Erythroblast (primary cell): ENCODE results near the gene ABCC6.
"Not testable (repeated sequence)": the region's sequence is repeated elsewhere in the genome, so short reads cannot be mapped to it uniquely, and the experiment has no call there.

Experiments
- DNase-seq, 2 experiments: peaks; one replicate each; lab custom pipeline; 2025; lab: John Stamatoyannopoulos, UW

Gene ABCC6

DNA sequence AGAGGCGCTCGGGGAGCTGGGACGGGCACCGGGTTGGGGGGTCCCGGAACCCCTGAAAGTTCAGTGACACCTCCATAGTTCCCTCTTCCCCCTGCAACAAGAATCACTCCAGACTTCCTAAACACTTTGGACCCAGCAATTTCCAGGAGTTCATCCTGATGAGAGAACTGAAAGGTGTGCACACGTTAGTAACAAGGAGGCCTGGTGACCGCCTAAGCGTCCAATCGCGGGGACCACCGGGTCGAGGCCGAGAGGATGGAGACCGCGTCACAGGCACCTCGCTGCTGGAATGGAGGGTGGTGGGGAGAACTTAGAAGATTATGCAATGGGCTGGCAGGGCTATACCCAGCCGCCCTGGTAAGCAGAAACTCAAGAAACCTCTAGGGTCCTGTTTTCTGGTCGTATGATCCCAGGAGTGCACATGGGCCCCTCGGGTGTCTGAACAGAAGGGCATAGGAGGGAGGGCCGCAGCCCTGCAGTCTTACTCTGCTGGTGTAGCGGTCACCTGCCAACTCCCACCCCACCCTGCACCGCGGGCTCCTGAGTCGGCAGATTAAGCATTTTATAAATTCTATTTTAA, 458 bp upstream of the ABCC6 start:
- DNase-seq: not testable (repeated sequence)

DNA sequence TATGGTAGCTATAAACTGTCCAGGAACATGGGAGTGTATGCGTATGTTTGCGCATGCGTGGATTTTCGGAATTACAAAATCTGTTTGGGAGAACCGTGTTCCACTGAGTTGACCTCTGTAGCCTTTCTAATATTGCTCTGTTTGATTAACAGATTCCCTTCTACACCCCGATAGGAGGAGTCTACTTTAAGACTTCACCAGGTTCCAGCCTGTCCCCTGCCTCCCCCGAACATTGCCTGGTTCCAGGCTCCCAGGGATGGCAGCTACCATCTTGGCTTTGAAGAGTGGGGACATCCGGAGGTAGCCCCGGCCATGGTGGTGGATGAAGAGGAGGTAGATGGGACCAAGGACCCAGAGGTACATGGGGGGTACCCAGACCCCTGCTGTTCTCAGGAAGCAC, 1.9 kb downstream of the ABCC6 start:
- DNase-seq: not testable (repeated sequence)

DNA sequence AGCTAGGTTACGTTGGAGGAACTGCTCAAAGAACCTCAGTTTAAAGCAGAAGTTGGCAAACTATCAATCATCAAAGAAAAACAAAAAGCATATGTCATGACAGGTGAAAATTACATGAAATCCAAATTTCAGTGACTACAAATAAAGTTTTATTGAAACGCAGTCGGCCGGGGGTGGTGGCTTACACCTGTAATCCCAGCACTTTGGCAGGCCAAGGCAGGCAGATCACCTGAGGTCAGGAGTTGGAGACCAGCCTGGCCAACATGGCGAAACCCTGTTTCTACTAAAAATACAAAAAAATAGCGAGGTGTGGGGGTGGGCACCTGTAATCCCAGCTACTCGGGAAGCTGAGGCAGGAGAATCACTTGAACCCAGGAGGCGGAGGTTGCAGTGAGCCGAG, 2.8 kb downstream of the ABCC6 start:
- not testable (repeated sequence) for DNase-seq

- DNase-seq: not testable (repeated sequence)
Observed at GRCh38 chr16:16218787-16219186, 4.5 kb downstream of the ABCC6 start.

GRCh38 chr16:16218349-16218748, 4.9 kb downstream of the ABCC6 start:
- DNase-seq: not testable (repeated sequence)

DNA sequence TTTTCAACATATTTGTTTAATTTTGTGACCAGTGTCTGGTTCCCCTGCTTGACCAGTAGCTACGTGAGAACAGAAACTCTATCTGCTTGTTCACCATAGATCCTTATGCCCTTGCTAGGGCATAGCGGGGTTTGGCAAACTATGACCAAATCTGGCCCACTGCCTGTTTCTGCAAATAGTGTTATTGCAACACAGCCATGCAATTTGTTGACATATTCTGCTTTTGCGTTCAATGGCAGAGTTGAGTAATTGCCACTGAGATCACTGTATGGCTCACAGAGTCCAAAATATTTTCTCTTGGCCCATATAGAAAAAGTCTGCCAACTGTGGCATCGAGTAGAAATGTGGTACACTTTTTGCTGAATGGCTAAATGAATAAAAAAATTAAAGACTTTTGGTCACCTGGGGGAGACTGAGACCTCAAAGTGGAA, 9.4 kb downstream of the ABCC6 start:
- not testable (repeated sequence) for DNase-seq

- not testable (repeated sequence) for DNase-seq
Observed at GRCh38 chr16:16211404-16211803, 11.9 kb downstream of the ABCC6 start.

- not testable (repeated sequence) for DNase-seq
Observed at GRCh38 chr16:16208461-16208860, 14.8 kb downstream of the ABCC6 start.

DNA sequence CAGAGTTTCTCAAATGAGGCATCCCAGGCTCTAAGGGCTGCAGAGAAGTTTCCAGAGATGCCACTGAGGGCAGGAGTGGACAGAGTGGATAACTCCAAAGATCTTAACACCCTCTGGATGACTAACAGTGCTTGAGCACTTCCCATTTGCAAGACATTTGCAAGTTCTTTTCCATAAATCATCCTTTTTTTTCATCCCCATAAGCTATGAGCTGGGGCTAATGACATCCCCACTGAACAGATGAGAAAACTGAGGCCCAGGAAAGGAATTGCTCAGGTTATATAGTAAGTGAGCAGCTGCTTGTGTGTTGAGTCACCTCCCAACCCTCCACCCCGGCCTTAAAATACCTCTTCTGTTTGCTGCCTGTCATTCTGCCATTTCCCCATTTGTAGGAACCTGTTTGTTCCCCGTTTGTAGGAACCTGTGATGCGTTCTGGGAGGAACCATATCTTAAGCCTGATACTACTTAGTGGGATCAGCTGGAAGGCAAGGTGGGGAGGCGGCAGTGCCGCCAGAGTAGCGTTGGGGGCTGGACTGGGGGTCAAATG, 15.4 kb downstream of the ABCC6 start:
- DNase-seq: not testable (repeated sequence)

- peak in 1 of 2 experiments; percentile 46 for DNase-seq
Observed at GRCh38 chr16:16207097-16207786, 16.1 kb downstream of the ABCC6 start.

GRCh38 chr16:16205864-16206263, 17.4 kb downstream of the ABCC6 start:
- DNase-seq: not testable (repeated sequence)

- DNase-seq: peak in 1 of 2 experiments; percentile 28
Observed at GRCh38 chr16:16204552-16204951, 18.7 kb downstream of the ABCC6 start.

- not testable (repeated sequence) for DNase-seq
Observed at GRCh38 chr16:16203494-16203893, 19.8 kb downstream of the ABCC6 start.

GRCh38 chr16:16202400-16203143, 20.7 kb downstream of the ABCC6 start:
- peak; percentile 84 to 87 for DNase-seq

DNA sequence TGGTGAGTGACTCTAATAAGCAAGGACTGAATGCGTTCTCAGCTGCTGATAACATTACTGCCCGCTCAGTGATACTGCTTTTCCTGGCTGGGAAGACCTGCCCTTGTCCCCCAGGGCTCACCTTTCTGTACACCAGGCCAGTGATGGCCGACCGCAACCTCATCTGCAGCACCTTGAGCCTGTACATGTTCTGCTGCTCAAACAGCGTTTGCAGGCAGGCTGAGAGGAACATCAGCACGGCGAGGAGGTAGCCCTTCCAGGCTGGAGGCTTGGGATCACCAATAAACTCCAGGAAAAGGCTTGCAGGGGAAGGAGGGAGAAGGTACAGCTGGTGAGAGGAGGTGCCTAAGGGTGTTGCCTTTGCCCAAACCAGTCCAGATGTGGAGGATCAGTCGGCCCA, 21.4 kb downstream of the ABCC6 start:
- DNase-seq: not testable (repeated sequence)

DNA sequence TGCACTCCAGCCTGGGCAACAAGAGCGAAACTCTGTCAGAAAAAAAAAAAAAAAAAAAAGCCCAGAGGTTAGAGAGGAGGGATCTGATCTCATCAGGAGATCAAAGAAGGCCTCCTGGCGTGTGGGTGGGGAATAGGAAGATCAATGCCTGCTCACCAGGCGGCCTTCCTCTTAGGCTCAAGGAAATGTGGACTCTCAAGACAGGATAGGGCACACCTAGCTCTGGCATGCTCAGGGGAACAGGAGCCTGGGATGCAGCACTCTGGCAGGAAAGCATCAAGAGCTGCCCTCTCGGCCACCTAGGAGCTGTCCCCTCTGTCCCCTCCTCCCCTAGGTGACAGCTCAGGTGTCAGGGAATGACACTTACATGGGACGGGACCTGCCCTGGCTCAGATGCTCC, 22.9 kb downstream of the ABCC6 start:
- DNase-seq: not testable (repeated sequence)

GRCh38 chr16:16199428-16199827, 23.9 kb downstream of the ABCC6 start:
- not testable (repeated sequence) for DNase-seq
